ENCODE data around the gene VTI1A.

GRCh38 chr10:112447620-112447928 lies 559 bp downstream of the VTI1A start:
- TF ChIP-seq CTCF (IDR thresholded peaks at IDR 0.05; ENCODE audit: poor library complexity) (no peak), EZH2phosphoT487 (IDR thresholded peaks at IDR 0.05; ENCODE audit: low read depth, severe bottlenecking, unreplicated experiment) (no peak), EZH2 (IDR thresholded peaks at IDR 0.05; ENCODE audit: borderline replicate concordance) (no peak)
